HepG2 (cell line): ENCODE measurements around the gene FRMD8. TPM values are rescaled to one million over a fixed set of nuclear protein-coding genes. Genes with fewer than 3 reads are reported as not detected.

Experiments
- ELF1 ChIP-seq: sonication (generic); formaldehyde crosslinking; IDR thresholded peaks from 2 replicates; pipeline ENCODE4 v1.4.0; 2020; ENCODE audit warnings: missing genetic modification reagents
- KDM5B ChIP-seq: sonication (generic); formaldehyde crosslinking; IDR thresholded peaks from 2 replicates; pipeline ENCODE4 v1.4.0; 2020; ENCODE audit warnings: missing genetic modification reagents, mild to moderate bottlenecking, borderline replicate concordance
- NFYC ChIP-seq: IDR thresholded peaks from 2 replicates; pipeline ENCODE4 v1.6.1; 2016; ENCODE audit warnings: missing genetic modification reagents, missing compliant biosample characterization
- ZBTB7B ChIP-seq: sonication (generic); formaldehyde crosslinking; IDR thresholded peaks from 2 replicates; pipeline ENCODE4 v1.4.0; 2020; ENCODE audit warnings: missing genetic modification reagents
- ZMYM4 ChIP-seq: sonication (generic); formaldehyde crosslinking; IDR thresholded peaks from 2 replicates; pipeline ENCODE4 v1.8.1; 2023; ENCODE audit warnings: mild to moderate bottlenecking, missing genetic modification reagents
- ZNF331 ChIP-seq: sonication (generic); formaldehyde crosslinking; IDR thresholded peaks from 2 replicates; pipeline ENCODE4 v1.4.0; 2020; ENCODE audit warnings: missing genetic modification reagents
- ZNF747 ChIP-seq: sonication (generic); formaldehyde crosslinking; IDR thresholded peaks from 2 replicates; pipeline ENCODE4 v1.8.1; 2023; ENCODE audit warnings: missing genetic modification reagents, mild to moderate bottlenecking, borderline replicate concordance
- ZNF792 ChIP-seq: IDR thresholded peaks from 2 replicates; pipeline ENCODE4 v1.6.1; 2016
- polyA plus RNA-seq, 8 experiments: library from polyadenylated mRNA; depleted of rRNA in 3 of 8; stranded (reverse) in 7 of 8; unstranded in 1 of 8; fragments of >200 nt; fragmentation: Illumina TruSeq in 4 of 8; extraction: Trizol in 4 of 8; gene quantifications; 2 replicates each; pipeline versions ENCODE4 v1.2.1 to v1.2.3, GENCODE V29; 2011 to 2016; ENCODE audit warnings: low read depth in 4 of 8, missing spikeins in 1 of 8, mixed read lengths in 1 of 8; ENCODE audit not compliant: insufficient read depth in 1 of 8
- total RNA-seq, 5 experiments: library from RNA; depleted of rRNA; stranded (reverse); fragments of >200 nt; fragmentation: Illumina TruSeq; extraction: Trizol; gene quantifications; 2 replicates each; pipeline ENCODE4 v1.2.3, GENCODE V29; 2016; ENCODE audit warnings: low read depth in 1 of 5
- TF ChIP-seq, protein P1 (sequence below): sonication (generic); formaldehyde crosslinking; IDR thresholded peaks from 2 replicates; pipeline ENCODE4 v1.9.0; 2022; ENCODE audit warnings: missing genetic modification reagents, mild to moderate bottlenecking, borderline replicate concordance
- TF ChIP-seq, protein P2 (sequence below): sonication (generic); formaldehyde crosslinking; IDR thresholded peaks from 2 replicates; pipeline ENCODE4 v1.8.0; 2022; ENCODE audit warnings: low read depth, missing genetic modification reagents
- TF ChIP-seq, protein P3 (sequence below): sonication (generic); formaldehyde crosslinking; IDR thresholded peaks from 2 replicates; pipeline ENCODE4 v1.4.0; 2020; ENCODE audit warnings: missing genetic modification reagents
- TF ChIP-seq, protein P4 (sequence below): sonication (generic); formaldehyde crosslinking; IDR thresholded peaks from 2 replicates; pipeline ENCODE4 v1.4.0; 2020; ENCODE audit warnings: missing genetic modification reagents
- TF ChIP-seq, protein P5 (sequence below): sonication (generic); formaldehyde crosslinking; IDR thresholded peaks from 2 replicates; pipeline ENCODE4 v1.5.0; 2020; ENCODE audit warnings: mild to moderate bottlenecking, missing genetic modification reagents
- TF ChIP-seq, protein P6 (sequence below): sonication (generic); formaldehyde crosslinking; conservative IDR thresholded peaks from 2 replicates; pipeline ENCODE4 v1.4.0; 2020; ENCODE audit warnings: missing genetic modification reagents
- TF ChIP-seq, protein P7 (sequence below): sonication (generic); formaldehyde crosslinking; IDR thresholded peaks from 2 replicates; pipeline ENCODE4 v1.4.0; 2020; ENCODE audit warnings: missing genetic modification reagents

Gene FRMD8
- total and polyA plus RNA-seq, 2 of the 13 experiments (the other 11 are each of a cell fraction or from before 2014, with no cell fraction given): 5.8 to 20.6 TPM

DNA sequence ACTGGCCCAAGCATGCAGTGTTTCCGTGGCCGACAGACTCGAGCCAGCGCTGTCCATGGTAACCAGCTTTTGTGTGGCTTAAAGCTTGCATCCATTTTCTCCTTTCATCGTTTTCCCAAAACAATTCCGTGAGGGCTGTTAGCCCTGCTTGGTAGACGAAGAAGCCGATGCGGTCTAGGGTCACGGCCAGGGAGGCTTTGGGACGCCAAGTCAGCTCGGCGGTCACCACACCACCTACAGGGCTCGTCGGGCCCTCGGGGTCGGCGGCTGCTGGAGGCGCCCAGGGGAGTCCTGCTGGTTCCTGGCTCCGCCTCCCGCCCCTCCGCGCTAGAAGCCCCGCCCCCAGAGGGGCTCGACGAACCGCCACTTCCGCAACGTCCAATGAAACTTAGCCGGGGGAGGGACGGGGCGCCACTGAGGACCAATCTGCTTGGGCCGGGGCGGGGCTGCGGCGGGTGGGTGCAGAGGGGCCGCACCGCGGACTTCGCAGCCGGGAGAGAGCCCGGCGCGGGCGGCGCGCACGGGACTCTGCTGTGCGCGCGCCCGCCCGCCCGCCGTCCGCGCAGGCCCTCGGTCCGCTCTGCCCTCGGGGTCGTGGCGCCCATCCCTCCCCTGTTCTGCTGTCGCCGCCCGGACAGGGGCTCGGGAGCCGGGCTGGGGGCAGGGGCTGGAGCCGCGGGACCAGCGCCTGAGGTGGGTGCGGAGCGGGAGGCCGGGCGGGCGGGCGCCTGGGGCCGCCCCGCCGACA is 32.0 kb upstream of the FRMD8 start, which contains the start of gene TIGD3 (continued):
- TF ChIP-seq KDM5B (CRISPR knock-in tag) (peak; percentile 21; the same call in 1 of the 2 replicates), ZNF747 (CRISPR knock-in tag) (no peak), ZBTB7B (peak; percentile 50; the same call in 1 of the 2 replicates), ZNF792 (CRISPR knock-in tag) (peak; percentile 24; the same call in 1 of the 2 replicates), ELF1 (CRISPR knock-in tag) (peak; percentile 77), NFYC (CRISPR knock-in tag) (peak; percentile 86), ZMYM4 (0 out of 2 replicates have a peak, but pooled peaks have one; percentile 31), ZNF331 (CRISPR knock-in tag) (no peak)
- TF ChIP-seq, protein P1, sequence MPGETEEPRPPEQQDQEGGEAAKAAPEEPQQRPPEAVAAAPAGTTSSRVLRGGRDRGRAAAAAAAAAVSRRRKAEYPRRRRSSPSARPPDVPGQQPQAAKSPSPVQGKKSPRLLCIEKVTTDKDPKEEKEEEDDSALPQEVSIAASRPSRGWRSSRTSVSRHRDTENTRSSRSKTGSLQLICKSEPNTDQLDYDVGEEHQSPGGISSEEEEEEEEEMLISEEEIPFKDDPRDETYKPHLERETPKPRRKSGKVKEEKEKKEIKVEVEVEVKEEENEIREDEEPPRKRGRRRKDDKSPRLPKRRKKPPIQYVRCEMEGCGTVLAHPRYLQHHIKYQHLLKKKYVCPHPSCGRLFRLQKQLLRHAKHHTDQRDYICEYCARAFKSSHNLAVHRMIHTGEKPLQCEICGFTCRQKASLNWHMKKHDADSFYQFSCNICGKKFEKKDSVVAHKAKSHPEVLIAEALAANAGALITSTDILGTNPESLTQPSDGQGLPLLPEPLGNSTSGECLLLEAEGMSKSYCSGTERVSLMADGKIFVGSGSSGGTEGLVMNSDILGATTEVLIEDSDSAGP (CRISPR knock-in tag): peak; percentile 28; the same call in 1 of the 2 replicates
- TF ChIP-seq, protein P2, sequence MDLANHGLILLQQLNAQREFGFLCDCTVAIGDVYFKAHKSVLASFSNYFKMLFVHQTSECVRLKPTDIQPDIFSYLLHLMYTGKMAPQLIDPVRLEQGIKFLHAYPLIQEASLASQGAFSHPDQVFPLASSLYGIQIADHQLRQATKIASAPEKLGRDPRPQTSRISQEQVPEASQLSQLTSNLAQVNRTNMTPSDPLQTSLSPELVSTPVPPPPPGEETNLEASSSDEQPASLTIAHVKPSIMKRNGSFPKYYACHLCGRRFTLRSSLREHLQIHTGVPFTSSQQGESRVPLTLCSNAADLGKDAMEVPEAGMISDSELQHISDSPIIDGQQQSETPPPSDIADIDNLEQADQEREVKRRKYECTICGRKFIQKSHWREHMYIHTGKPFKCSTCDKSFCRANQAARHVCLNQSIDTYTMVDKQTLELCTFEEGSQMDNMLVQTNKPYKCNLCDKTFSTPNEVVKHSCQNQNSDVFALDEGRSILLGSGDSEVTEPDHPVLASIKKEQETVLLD (CRISPR knock-in tag): peak; percentile 30; the same call in 1 of the 2 replicates
- TF ChIP-seq, protein P3, sequence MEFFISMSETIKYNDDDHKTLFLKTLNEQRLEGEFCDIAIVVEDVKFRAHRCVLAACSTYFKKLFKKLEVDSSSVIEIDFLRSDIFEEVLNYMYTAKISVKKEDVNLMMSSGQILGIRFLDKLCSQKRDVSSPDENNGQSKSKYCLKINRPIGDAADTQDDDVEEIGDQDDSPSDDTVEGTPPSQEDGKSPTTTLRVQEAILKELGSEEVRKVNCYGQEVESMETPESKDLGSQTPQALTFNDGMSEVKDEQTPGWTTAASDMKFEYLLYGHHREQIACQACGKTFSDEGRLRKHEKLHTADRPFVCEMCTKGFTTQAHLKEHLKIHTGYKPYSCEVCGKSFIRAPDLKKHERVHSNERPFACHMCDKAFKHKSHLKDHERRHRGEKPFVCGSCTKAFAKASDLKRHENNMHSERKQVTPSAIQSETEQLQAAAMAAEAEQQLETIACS (CRISPR knock-in tag): peak; percentile 83
- TF ChIP-seq, protein P4, sequence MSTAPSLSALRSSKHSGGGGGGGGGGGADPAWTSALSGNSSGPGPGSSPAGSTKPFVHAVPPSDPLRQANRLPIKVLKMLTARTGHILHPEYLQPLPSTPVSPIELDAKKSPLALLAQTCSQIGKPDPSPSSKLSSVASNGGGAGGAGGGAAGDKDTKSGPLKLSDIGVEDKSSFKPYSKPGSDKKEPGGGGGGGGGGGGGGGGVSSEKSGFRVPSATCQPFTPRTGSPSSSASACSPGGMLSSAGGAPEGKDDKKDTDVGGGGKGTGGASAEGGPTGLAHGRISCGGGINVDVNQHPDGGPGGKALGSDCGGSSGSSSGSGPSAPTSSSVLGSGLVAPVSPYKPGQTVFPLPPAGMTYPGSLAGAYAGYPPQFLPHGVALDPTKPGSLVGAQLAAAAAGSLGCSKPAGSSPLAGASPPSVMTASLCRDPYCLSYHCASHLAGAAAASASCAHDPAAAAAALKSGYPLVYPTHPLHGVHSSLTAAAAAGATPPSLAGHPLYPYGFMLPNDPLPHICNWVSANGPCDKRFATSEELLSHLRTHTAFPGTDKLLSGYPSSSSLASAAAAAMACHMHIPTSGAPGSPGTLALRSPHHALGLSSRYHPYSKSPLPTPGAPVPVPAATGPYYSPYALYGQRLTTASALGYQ (CRISPR knock-in tag): no peak
- TF ChIP-seq, protein P5, sequence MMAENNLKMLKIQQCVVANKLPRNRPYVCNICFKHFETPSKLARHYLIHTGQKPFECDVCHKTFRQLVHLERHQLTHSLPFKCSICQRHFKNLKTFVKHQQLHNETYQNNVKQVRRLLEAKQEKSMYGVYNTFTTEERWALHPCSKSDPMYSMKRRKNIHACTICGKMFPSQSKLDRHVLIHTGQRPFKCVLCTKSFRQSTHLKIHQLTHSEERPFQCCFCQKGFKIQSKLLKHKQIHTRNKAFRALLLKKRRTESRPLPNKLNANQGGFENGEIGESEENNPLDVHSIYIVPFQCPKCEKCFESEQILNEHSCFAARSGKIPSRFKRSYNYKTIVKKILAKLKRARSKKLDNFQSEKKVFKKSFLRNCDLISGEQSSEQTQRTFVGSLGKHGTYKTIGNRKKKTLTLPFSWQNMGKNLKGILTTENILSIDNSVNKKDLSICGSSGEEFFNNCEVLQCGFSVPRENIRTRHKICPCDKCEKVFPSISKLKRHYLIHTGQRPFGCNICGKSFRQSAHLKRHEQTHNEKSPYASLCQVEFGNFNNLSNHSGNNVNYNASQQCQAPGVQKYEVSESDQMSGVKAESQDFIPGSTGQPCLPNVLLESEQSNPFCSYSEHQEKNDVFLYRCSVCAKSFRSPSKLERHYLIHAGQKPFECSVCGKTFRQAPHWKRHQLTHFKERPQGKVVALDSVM: no peak
- TF ChIP-seq, protein P6, sequence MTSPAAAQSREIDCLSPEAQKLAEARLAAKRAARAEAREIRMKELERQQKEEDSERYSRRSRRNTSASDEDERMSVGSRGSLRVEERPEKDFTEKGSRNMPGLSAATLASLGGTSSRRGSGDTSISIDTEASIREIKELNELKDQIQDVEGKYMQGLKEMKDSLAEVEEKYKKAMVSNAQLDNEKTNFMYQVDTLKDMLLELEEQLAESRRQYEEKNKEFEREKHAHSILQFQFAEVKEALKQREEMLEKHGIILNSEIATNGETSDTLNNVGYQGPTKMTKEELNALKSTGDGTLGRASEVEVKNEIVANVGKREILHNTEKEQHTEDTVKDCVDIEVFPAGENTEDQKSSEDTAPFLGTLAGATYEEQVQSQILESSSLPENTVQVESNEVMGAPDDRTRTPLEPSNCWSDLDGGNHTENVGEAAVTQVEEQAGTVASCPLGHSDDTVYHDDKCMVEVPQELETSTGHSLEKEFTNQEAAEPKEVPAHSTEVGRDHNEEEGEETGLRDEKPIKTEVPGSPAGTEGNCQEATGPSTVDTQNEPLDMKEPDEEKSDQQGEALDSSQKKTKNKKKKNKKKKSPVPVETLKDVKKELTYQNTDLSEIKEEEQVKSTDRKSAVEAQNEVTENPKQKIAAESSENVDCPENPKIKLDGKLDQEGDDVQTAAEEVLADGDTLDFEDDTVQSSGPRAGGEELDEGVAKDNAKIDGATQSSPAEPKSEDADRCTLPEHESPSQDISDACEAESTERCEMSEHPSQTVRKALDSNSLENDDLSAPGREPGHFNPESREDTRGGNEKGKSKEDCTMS (CRISPR knock-in tag): no peak
- TF ChIP-seq, protein P7, sequence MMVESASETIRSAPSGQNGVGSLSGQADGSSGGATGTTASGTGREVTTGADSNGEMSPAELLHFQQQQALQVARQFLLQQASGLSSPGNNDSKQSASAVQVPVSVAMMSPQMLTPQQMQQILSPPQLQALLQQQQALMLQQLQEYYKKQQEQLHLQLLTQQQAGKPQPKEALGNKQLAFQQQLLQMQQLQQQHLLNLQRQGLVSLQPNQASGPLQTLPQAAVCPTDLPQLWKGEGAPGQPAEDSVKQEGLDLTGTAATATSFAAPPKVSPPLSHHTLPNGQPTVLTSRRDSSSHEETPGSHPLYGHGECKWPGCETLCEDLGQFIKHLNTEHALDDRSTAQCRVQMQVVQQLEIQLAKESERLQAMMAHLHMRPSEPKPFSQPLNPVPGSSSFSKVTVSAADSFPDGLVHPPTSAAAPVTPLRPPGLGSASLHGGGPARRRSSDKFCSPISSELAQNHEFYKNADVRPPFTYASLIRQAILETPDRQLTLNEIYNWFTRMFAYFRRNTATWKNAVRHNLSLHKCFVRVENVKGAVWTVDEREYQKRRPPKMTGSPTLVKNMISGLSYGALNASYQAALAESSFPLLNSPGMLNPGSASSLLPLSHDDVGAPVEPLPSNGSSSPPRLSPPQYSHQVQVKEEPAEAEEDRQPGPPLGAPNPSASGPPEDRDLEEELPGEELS (CRISPR knock-in tag): no peak
